T1000 (cell line): ENCODE data around the gene TNFRSF1B.

ENCODE experiments used
- DNase-seq: peaks from one replicate; lab custom pipeline; 2025; ENCODE audit warnings: mixed read lengths; lab: John Stamatoyannopoulos, UW

TNFRSF1B gene

GRCh38 chr1:12176298-12177118, 9.7 kb downstream of the TNFRSF1B start:
- DNase-seq: no peak

GRCh38 chr1:12177156-12177998, 10.6 kb downstream of the TNFRSF1B start:
- no peak for DNase-seq

- peak; percentile 74 for DNase-seq
These were observed 11.2 kb downstream of the TNFRSF1B start for GRCh38 chr1:12177999-12178441.

- no peak for DNase-seq
These were observed 11.7 kb downstream of the TNFRSF1B start for GRCh38 chr1:12178511-12178910.

GRCh38 chr1:12179111-12179519, 12.3 kb downstream of the TNFRSF1B start:
- DNase-seq: no peak

- DNase-seq: no peak
These were observed 12.9 kb downstream of the TNFRSF1B start for GRCh38 chr1:12179676-12180075.

GRCh38 chr1:12180315-12180714, 13.5 kb downstream of the TNFRSF1B start:
- no peak for DNase-seq

- no peak for DNase-seq
These were observed 14.1 kb downstream of the TNFRSF1B start for GRCh38 chr1:12180903-12181302.

- DNase-seq: no peak
These were observed 14.8 kb downstream of the TNFRSF1B start for GRCh38 chr1:12181568-12181967.

GRCh38 chr1:12182410-12182984, 15.7 kb downstream of the TNFRSF1B start:
- DNase-seq: no peak

- DNase-seq: no peak
These were observed 16.5 kb downstream of the TNFRSF1B start for GRCh38 chr1:12183095-12183794.

GRCh38 chr1:12184008-12184681, 17.4 kb downstream of the TNFRSF1B start:
- DNase-seq: peak; percentile 31

GRCh38 chr1:12185036-12185917, 18.5 kb downstream of the TNFRSF1B start:
- DNase-seq: no peak

- DNase-seq: no peak
These were observed 19.3 kb downstream of the TNFRSF1B start for GRCh38 chr1:12185918-12186678.

- no peak for DNase-seq
These were observed 19.8 kb downstream of the TNFRSF1B start for GRCh38 chr1:12186679-12186985.

GRCh38 chr1:12188115-12188514, 21.3 kb downstream of the TNFRSF1B start:
- no peak for DNase-seq

GRCh38 chr1:12188657-12189327, 22.0 kb downstream of the TNFRSF1B start:
- DNase-seq: no peak

GRCh38 chr1:12189328-12189682, 22.5 kb downstream of the TNFRSF1B start:
- DNase-seq: no peak
